Measurements from ENCODE around the gene B4GALT6.

B4GALT6 gene

DNA sequence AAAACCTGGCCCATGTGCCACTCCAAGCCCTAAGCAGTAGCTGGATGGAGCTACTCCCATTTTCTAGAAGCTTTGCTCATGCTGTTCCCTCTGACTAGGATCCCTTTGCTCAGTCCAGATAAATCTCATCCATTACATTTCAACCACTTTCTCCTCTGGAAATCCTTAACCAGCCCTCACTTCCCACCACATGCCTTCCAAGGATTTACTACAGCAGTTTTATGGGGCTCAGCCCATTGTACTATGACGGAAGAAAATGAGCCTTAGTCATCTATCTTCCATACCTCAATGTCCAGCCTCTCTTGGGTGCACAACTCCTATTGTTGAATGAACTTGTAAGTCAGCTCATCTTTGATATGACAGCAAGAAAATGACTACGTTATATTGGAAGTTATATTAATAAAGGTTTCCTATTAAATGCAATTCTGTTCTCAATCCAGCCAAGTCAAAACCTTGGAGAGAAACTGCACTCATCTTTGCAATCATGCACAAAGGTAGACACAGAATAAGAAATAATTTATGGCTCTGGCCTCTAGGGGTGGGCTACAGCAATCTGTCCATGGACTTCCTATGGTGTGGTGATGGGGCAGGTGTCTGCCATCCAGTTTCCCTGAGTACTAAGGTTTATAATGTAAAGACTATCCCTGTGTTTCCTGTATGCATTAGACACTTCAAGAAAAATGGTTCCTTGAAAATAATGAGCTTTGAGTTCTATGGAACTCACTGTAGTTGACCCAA lies 3.4 kb downstream of the B4GALT6 start:
- Mint-ChIP-seq H3K4me1 (ENCODE audit: low read depth) (peaks cover 11% of the 10 kb centered on the region), H3K4me3 (no peak overlapping the region), H3K9me3 (no peaks in the 10 kb centered on the region), H3K27ac (no peak overlapping the region), H3K36me3 (ENCODE audit: low read depth) (no peaks in the 10 kb centered on the region), H3K27me3 (ENCODE audit: low read depth) (peaks cover 57% of the 10 kb centered on the region)
- no peak for DNase-seq (ENCODE audit: low spot score)

DNA sequence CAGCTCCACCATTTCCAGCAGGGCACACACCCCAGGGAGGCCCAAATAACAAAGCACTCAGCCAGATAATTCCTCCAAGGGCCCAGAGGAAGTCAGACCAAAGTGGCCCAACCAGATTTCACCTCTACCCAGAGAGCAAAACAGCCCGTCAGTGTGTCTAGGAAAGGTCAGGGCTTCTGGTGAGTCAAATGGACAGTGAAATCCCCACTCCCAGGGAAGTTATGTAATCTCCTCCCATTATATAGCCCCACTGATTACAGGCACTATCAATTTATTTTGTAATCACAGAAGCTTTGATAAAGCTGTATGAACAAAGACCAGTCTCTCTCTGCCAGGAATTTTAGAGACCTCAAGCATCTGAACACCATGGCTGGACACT lies 4.0 kb downstream of the B4GALT6 start:
- H3K27me3 Mint-ChIP-seq (ENCODE audit: low read depth): peaks cover 53% of the 10 kb centered on the region

GRCh38 chr18:31679791-31680432 lies 4.5 kb downstream of the B4GALT6 start:
- Mint-ChIP-seq H3K4me1 (ENCODE audit: low read depth) (peaks cover 8% of the 10 kb centered on the region), H3K9me3 (no peaks in the 10 kb centered on the region), H3K27me3 (ENCODE audit: low read depth) (peaks cover 53% of the 10 kb centered on the region), H3K27ac (no peak overlapping the region), H3K36me3 (ENCODE audit: low read depth) (no peaks in the 10 kb centered on the region), H3K4me3 (no peak overlapping the region)
- no peak for DNase-seq (ENCODE audit: low spot score)

More for the DNA sequence above, 4.0 kb downstream of the B4GALT6 start:
- no peaks in the 10 kb centered on the region for H3K36me3 Mint-ChIP-seq (ENCODE audit: low read depth)
- DNase-seq (ENCODE audit: low spot score): no peak
- peaks cover 8% of the 10 kb centered on the region for H3K4me1 Mint-ChIP-seq (ENCODE audit: low read depth)
- no peak overlapping the region for H3K4me3 Mint-ChIP-seq
- no peak overlapping the region for H3K27ac Mint-ChIP-seq
- no peaks in the 10 kb centered on the region for H3K9me3 Mint-ChIP-seq

- H3K4me1 Mint-ChIP-seq (ENCODE audit: low read depth): peaks cover 6% of the 10 kb centered on the region
- H3K36me3 Mint-ChIP-seq (ENCODE audit: low read depth): no peaks in the 10 kb centered on the region
- H3K27ac Mint-ChIP-seq: no peak overlapping the region
- DNase-seq (ENCODE audit: low spot score): no peak
- H3K9me3 Mint-ChIP-seq: no peaks in the 10 kb centered on the region
- H3K4me3 Mint-ChIP-seq: no peak overlapping the region
- H3K27me3 Mint-ChIP-seq (ENCODE audit: low read depth): peaks cover 55% of the 10 kb centered on the region
Observed at GRCh38 chr18:31679133-31679742, 5.1 kb downstream of the B4GALT6 start.

DNA sequence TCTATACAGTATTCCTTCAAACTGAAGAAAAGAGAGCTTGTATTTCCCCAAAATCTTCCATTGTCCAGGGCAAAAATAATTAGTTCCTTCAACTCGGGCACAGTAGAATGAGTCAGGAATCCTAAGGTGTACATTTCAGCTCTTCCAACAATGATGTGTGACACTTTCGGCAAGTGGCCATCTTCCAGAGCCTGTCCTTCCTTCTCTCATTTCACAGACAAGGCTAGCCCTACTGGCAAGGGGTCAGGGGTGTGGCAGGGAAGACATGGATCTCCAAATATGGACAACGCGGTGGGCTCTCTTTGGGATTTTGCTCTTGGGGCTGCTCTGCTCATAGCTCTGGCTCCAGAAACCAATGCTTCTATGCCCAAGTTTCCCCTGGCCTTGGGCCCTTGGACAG lies 6.0 kb downstream of the B4GALT6 start:
- DNase-seq (ENCODE audit: low spot score): no peak
- Mint-ChIP-seq H3K27ac (no peak overlapping the region), H3K36me3 (ENCODE audit: low read depth) (no peaks in the 10 kb centered on the region), H3K4me1 (ENCODE audit: low read depth) (no peaks in the 10 kb centered on the region), H3K27me3 (ENCODE audit: low read depth) (peaks cover 47% of the 10 kb centered on the region), H3K9me3 (no peaks in the 10 kb centered on the region), H3K4me3 (no peak overlapping the region)

DNA sequence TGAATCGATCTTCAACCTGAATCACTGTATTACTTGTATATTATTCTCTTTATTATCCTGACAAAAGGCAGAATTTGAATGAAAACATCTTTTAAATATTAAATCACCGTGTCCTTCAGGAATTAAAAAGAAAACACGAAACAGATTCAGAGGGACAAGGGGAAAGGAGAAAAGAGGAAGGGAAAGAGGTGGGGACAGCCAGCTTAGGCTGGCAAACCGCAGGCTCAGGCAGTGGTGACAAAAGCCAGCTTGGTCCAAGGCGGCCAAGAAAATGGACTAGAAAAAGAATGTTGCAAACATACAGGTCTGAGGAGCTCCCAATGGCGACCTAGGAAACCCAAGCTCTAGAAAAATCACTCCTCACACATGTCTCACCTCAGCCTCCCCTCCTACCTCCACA lies 6.8 kb downstream of the B4GALT6 start:
- Mint-ChIP-seq H3K36me3 (ENCODE audit: low read depth) (no peaks in the 10 kb centered on the region), H3K27ac (no peak overlapping the region), H3K4me3 (no peak overlapping the region), H3K9me3 (no peaks in the 10 kb centered on the region), H3K27me3 (ENCODE audit: low read depth) (peaks cover 39% of the 10 kb centered on the region), H3K4me1 (ENCODE audit: low read depth) (no peaks in the 10 kb centered on the region)
- DNase-seq (ENCODE audit: low spot score): no peak

- H3K4me3 Mint-ChIP-seq: no peak overlapping the region
- DNase-seq (ENCODE audit: low spot score): no peak
- H3K4me1 Mint-ChIP-seq (ENCODE audit: low read depth): no peaks in the 10 kb centered on the region
- H3K27ac Mint-ChIP-seq: no peak overlapping the region
- H3K9me3 Mint-ChIP-seq: no peaks in the 10 kb centered on the region
- no peaks in the 10 kb centered on the region for H3K36me3 Mint-ChIP-seq (ENCODE audit: low read depth)
- peaks cover 19% of the 10 kb centered on the region for H3K27me3 Mint-ChIP-seq (ENCODE audit: low read depth)
Observed at GRCh38 chr18:31675404-31675803, 9.0 kb downstream of the B4GALT6 start.

GRCh38 chr18:31672628-31673135 lies 11.7 kb downstream of the B4GALT6 start:
- Mint-ChIP-seq H3K9me3 (no peaks in the 10 kb centered on the region), H3K36me3 (ENCODE audit: low read depth) (no peaks in the 10 kb centered on the region), H3K4me1 (ENCODE audit: low read depth) (no peaks in the 10 kb centered on the region), H3K27me3 (ENCODE audit: low read depth) (peaks cover 4% of the 10 kb centered on the region), H3K27ac (no peak overlapping the region), H3K4me3 (no peak overlapping the region)
- DNase-seq (ENCODE audit: low spot score): no peak

GRCh38 chr18:31671951-31672350 lies 12.4 kb downstream of the B4GALT6 start:
- H3K4me1 Mint-ChIP-seq (ENCODE audit: low read depth): no peaks in the 10 kb centered on the region
- H3K9me3 Mint-ChIP-seq: no peaks in the 10 kb centered on the region
- no peaks in the 10 kb centered on the region for H3K36me3 Mint-ChIP-seq (ENCODE audit: low read depth)
- no peak for DNase-seq (ENCODE audit: low spot score)
- peaks cover 6% of the 10 kb centered on the region for H3K27me3 Mint-ChIP-seq (ENCODE audit: low read depth)
- H3K27ac Mint-ChIP-seq: no peak overlapping the region
- no peak overlapping the region for H3K4me3 Mint-ChIP-seq

- H3K4me3 Mint-ChIP-seq: no peak overlapping the region
- no peak overlapping the region for H3K27ac Mint-ChIP-seq
- no peaks in the 10 kb centered on the region for H3K4me1 Mint-ChIP-seq (ENCODE audit: low read depth)
- H3K27me3 Mint-ChIP-seq (ENCODE audit: low read depth): peaks cover 3% of the 10 kb centered on the region
- no peak for DNase-seq (ENCODE audit: low spot score)
- H3K9me3 Mint-ChIP-seq: no peaks in the 10 kb centered on the region
- H3K36me3 Mint-ChIP-seq (ENCODE audit: low read depth): no peaks in the 10 kb centered on the region
Observed at GRCh38 chr18:31669541-31669940, 14.8 kb downstream of the B4GALT6 start.

DNA sequence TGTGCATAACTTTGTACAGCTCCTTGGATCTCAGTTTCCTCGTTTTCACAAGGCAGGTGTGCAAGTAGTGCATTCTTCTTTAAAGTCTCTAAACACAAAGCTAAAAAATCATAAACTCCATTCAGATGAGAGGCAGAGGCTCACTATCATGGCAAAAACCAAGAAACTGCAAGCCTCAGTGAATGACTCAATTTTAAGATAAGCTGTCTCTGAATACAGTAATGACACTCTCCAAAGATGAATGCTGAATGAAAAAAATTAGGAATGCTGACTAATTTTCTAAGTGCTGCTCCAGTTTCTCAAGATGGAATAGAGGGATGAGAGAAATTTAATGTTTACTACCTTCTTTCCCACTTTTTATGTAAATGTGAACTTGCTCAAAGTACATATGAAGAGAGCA lies 17.2 kb downstream of the B4GALT6 start:
- Mint-ChIP-seq H3K27me3 (ENCODE audit: low read depth) (peaks cover 4% of the 10 kb centered on the region), H3K36me3 (ENCODE audit: low read depth) (no peaks in the 10 kb centered on the region), H3K4me1 (ENCODE audit: low read depth) (no peaks in the 10 kb centered on the region), H3K27ac (no peak overlapping the region), H3K4me3 (no peak overlapping the region), H3K9me3 (no peaks in the 10 kb centered on the region)
- DNase-seq (ENCODE audit: low spot score): no peak

DNA sequence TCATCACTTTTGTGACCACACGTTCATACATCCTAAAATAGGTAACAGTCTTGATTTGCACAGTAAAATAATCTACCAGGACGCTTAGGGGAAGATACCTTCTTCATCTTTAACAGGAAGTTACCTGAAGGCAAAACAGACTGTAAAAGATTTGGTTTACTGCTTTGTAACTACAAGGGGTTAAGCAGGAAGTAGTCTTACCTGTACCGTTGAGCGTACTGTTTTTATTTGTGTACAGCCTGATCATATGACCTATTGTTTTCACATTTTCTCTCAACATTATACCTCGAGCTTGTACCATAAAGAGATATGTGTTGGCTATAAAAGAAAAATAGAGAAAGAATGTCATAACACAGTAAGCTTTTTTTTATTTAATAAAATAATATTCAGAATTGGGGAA lies 18.3 kb downstream of the B4GALT6 start:
- H3K36me3 Mint-ChIP-seq (ENCODE audit: low read depth): no peaks in the 10 kb centered on the region
- no peak for DNase-seq (ENCODE audit: low spot score)
- H3K9me3 Mint-ChIP-seq: no peaks in the 10 kb centered on the region
- H3K27ac Mint-ChIP-seq: no peak overlapping the region
- H3K4me1 Mint-ChIP-seq (ENCODE audit: low read depth): no peaks in the 10 kb centered on the region
- H3K27me3 Mint-ChIP-seq (ENCODE audit: low read depth): peaks cover 5% of the 10 kb centered on the region
- H3K4me3 Mint-ChIP-seq: no peak overlapping the region

GRCh38 chr18:31664101-31664500 lies 20.3 kb downstream of the B4GALT6 start:
- Mint-ChIP-seq H3K27me3 (ENCODE audit: low read depth) (peaks cover 7% of the 10 kb centered on the region), H3K36me3 (ENCODE audit: low read depth) (no peaks in the 10 kb centered on the region), H3K4me3 (no peak overlapping the region), H3K9me3 (no peaks in the 10 kb centered on the region), H3K27ac (no peak overlapping the region), H3K4me1 (ENCODE audit: low read depth) (peaks cover 4% of the 10 kb centered on the region)
- DNase-seq (ENCODE audit: low spot score): no peak

GRCh38 chr18:31661965-31662364 lies 22.4 kb downstream of the B4GALT6 start:
- Mint-ChIP-seq H3K4me1 (ENCODE audit: low read depth) (peaks cover 11% of the 10 kb centered on the region), H3K27ac (no peak overlapping the region), H3K27me3 (ENCODE audit: low read depth) (peaks cover 5% of the 10 kb centered on the region), H3K9me3 (no peaks in the 10 kb centered on the region), H3K36me3 (ENCODE audit: low read depth) (no peaks in the 10 kb centered on the region), H3K4me3 (no peak overlapping the region)
- DNase-seq (ENCODE audit: low spot score): no peak
